K562 (cell line): Measurements from ENCODE around the gene DNAJB12. TPM values are rescaled to one million over a fixed set of nuclear protein-coding genes. Genes with fewer than 3 reads are reported as not detected.
A peak's percentile ranks its signal among the peaks of the same experiment; 100 is the strongest.

Source experiments
- ATF3 ChIP-seq, 2 experiments: fragments of 450-650 bp in 1 of 2; sonication (generic) in 1 of 2; formaldehyde crosslinking in 1 of 2; IDR thresholded peaks in 1 of 2; conservative IDR thresholded peaks in 1 of 2; 2 replicates each; pipeline versions ENCODE4 v1.6.1 to v1.8.1; 2016 to 2023; ENCODE audit warnings: mild to moderate bottlenecking in 2 of 2, moderate library complexity in 2 of 2, inconsistent platforms in 1 of 2, missing genetic modification reagents in 1 of 2
- DMBX1 ChIP-seq: fragments of 250-450 bp; sonication (Bioruptor Pico); IDR thresholded peaks from 2 replicates; pipeline ENCODE4 v1.8.0; 2022; ENCODE audit warnings: inconsistent platforms, mild to moderate bottlenecking, moderate library complexity, borderline replicate concordance
- DPF2 ChIP-seq: fragments of 450-650 bp; IDR thresholded peaks from 2 replicates; pipeline ENCODE4 v1.6.1; 2016
- FUS ChIP-seq: fragments of 200-400 bp; formaldehyde crosslinking; optimal IDR thresholded peaks from 2 replicates; pipeline ENCODE3; 2017; ENCODE audit warnings: low read depth, low read length
- HMGXB4 ChIP-seq: sonication (generic); formaldehyde crosslinking; IDR thresholded peaks from 2 replicates; pipeline ENCODE4 v1.8.1; 2023; ENCODE audit warnings: mild to moderate bottlenecking, missing genetic modification reagents
- NCOA1 ChIP-seq: fragments of 450-650 bp; IDR thresholded peaks from 2 replicates; pipeline ENCODE4 v1.6.1; 2016; ENCODE audit warnings: low read depth
- NR1H2 ChIP-seq: sonication (generic); formaldehyde crosslinking; IDR thresholded peaks from 2 replicates; pipeline ENCODE4 v1.4.0; 2020; ENCODE audit warnings: mild to moderate bottlenecking, missing genetic modification reagents
- RAD51 ChIP-seq: fragments of 450-650 bp; IDR thresholded peaks from 2 replicates; pipeline ENCODE4 v1.7.1; 2016; ENCODE audit warnings: low read depth, mild to moderate bottlenecking, borderline replicate concordance
- SMARCB1 ChIP-seq: IDR thresholded peaks from 2 replicates; pipeline ENCODE4 v1.6.1; 2011; ENCODE audit warnings: improper control_type of control experiment, low read depth; ENCODE audit not compliant: insufficient read length
- TCFL5 ChIP-seq: fragments of 250-450 bp; sonication (Bioruptor Pico); conservative IDR thresholded peaks from 2 replicates; pipeline ENCODE4 v1.6.1; 2021; ENCODE audit warnings: mild to moderate bottlenecking, moderate library complexity, matching md5 sums
- ZBTB26 ChIP-seq: fragments of 450-650 bp; formaldehyde crosslinking; IDR thresholded peaks from 2 replicates; pipeline ENCODE4 v1.4.0; 2022; ENCODE audit warnings: missing genetic modification characterization
- ZNF184 ChIP-seq: sonication (generic); formaldehyde crosslinking; IDR thresholded peaks from 2 replicates; pipeline ENCODE4 v1.5.0; 2020; ENCODE audit warnings: missing genetic modification reagents
- ZNF384 ChIP-seq: IDR thresholded peaks from 2 replicates; pipeline ENCODE4 v1.6.1; 2012; ENCODE audit warnings: low read depth, low read length, improper control_type of control experiment
- ZNF766 ChIP-seq: fragments of 200-800 bp; sonication (Bioruptor generic); conservative IDR thresholded peaks from 2 replicates; pipeline ENCODE4 v1.6.1; 2016; ENCODE audit warnings: missing genetic modification characterization, missing compliant biosample characterization
- polyA plus RNA-seq, 8 experiments: library from polyadenylated mRNA; depleted of rRNA in 4 of 8; stranded (reverse) in 5 of 8; unstranded in 3 of 8; fragments of >200 nt; fragmentation: Nextera tagmentation in 2 of 8; fragmentation: Illumina TruSeq in 1 of 8; extraction: Ambion mirVana in 2 of 8; extraction: Trizol in 1 of 8; gene quantifications; 2 replicates each; pipeline versions ENCODE4 v1.2.1 to v1.2.3, GENCODE V29; 2011 to 2014; ENCODE audit warnings: inconsistent platforms in 1 of 8, missing spikeins in 1 of 8
- total RNA-seq, 7 experiments: library from RNA; depleted of rRNA in 6 of 7; stranded (reverse); fragments of >200 nt in 6 of 7; fragmentation: Illumina TruSeq in 2 of 7; extraction: Trizol in 2 of 7; gene quantifications; 2 replicates each; pipeline versions ENCODE4 v1.2.1 to v1.2.3, GENCODE V29; 2011 to 2021; ENCODE audit warnings: low replicate concordance in 1 of 7

The DNAJB12 gene
- total and polyA plus RNA-seq, 9 of the 15 experiments (the other 6 are each of a cell fraction or from before 2014, with no cell fraction given), result 3.5 to 31.5 (median 20.3) TPM

GRCh38 chr10:72298592-72299519 is 55.9 kb downstream of the DNAJB12 start (continued):
- no peak for TF ChIP-seq ATF3 (IDR thresholded peaks at IDR 0.05)
- no peak for TF ChIP-seq ATF3 (CRISPR knock-in tag; conservative IDR thresholded peaks at IDR 0.05)
- TF ChIP-seq HMGXB4 (CRISPR knock-in tag), result no peak
- TF ChIP-seq NCOA1, result peak; percentile 6; the same call in 1 of the 2 replicates
- TF ChIP-seq DPF2, result no peak
- TF ChIP-seq TCFL5 (CRISPR knock-in tag), result no peak
- TF ChIP-seq DMBX1 (CRISPR knock-in tag), result peak; percentile 56; the same call in 1 of the 2 replicates
- TF ChIP-seq SMARCB1, result no peak
- TF ChIP-seq ZNF184, result no peak
- TF ChIP-seq NR1H2 (CRISPR knock-in tag), result no peak
- TF ChIP-seq ZNF384, result no peak
- peak; percentile 81 for TF ChIP-seq ZNF766 (CRISPR knock-in tag)
- no peak for TF ChIP-seq FUS
- TF ChIP-seq ZBTB26 (CRISPR knock-in tag), result 0 out of 2 replicates have a peak, but pooled peaks have one; percentile 3
- TF ChIP-seq RAD51, result no peak
